A549 (cell line): Measurements from ENCODE around the gene PPFIA4. TPM values are rescaled to one million over a fixed set of nuclear protein-coding genes. Genes with fewer than 3 reads are reported as not detected.

Experiments
- ATAC-seq, 2 experiments: fragments of 200-7000 bp in 1 of 2; fragments of >200 bp in 1 of 2; cut with Nextera tagmentation in 1 of 2; cut with Tn5 transposase in 1 of 2; 3 replicates each; pipeline versions ENCODE4 v1.8.0 to v1.9.1; 2018 to 2020; ENCODE audit warnings: mild to moderate bottlenecking in 1 of 2, moderate library complexity in 1 of 2
- CTCF ChIA-PET: fragments of 300-600 bp; sonication (Branson Sonifier 250); formaldehyde crosslinking; extraction: SDS; loops from one replicate; lab custom pipeline; 2021; ENCODE audit warnings: antibody characterized with exemption, inconsistent platforms; lab: Yijun Ruan, JAX
- POLR2A ChIA-PET: fragments of 350-600 bp; formaldehyde crosslinking; extraction: SDS; loops from one replicate; lab custom pipeline; 2021; ENCODE audit warnings: antibody characterized with exemption, inconsistent platforms; lab: Yijun Ruan, JAX
- DNase-seq, 2 experiments: peaks; one replicate each; pipeline versions ENCODE4 v3.0.0 to v3.0.0-alpha.2; 2011 to 2016; ENCODE audit warnings: low read depth in 1 of 2, low spot score in 1 of 2
- FAIRE-seq: peaks from 2 replicates; lab custom pipeline; 2011; peaks lifted over from hg19 to GRCh38; lab: Jason Lieb, UNC
- H3K27ac ChIP-seq, 2 experiments: fragments of >200 bp; sonication (Bioruptor Twin); formaldehyde crosslinking; 3 replicates each; pipeline ENCODE4 v1.5.1; 2016 to 2017
- H3K4me1 ChIP-seq: fragments of >200 bp; sonication (Bioruptor Twin); formaldehyde crosslinking; 3 replicates; pipeline ENCODE4 v1.6.1; 2016
- H3K4me2 ChIP-seq: fragments of >200 bp; sonication (Bioruptor Twin); formaldehyde crosslinking; 3 replicates; pipeline ENCODE4 v1.6.1; 2016
- H3K4me3 ChIP-seq: fragments of >200 bp; sonication (Bioruptor Twin); formaldehyde crosslinking; 3 replicates; pipeline ENCODE4 v1.5.1; 2016
- H3K9me3 ChIP-seq: fragments of >200 bp; sonication (Bioruptor Twin); formaldehyde crosslinking; 3 replicates; pipeline ENCODE4 v1.6.1; 2016
- CEBPB ChIP-seq, 2 experiments: fragments of >200 bp in 1 of 2; sonication (Bioruptor Twin) in 1 of 2; formaldehyde crosslinking in 1 of 2; IDR thresholded peaks; 2 replicates each; pipeline ENCODE4 v1.6.1; 2012 to 2016
- CHD2 ChIP-seq: fragments of 150-350 bp; IDR thresholded peaks from 2 replicates; pipeline ENCODE4 v1.6.1; 2014; ENCODE audit warnings: low read length; ENCODE audit not compliant: partially characterized antibody
- CHD4 ChIP-seq: fragments of 200-600 bp; sonication (generic); IDR thresholded peaks from 2 replicates; pipeline ENCODE4 v1.6.1; 2016; ENCODE audit warnings: antibody characterized with exemption, mild to moderate bottlenecking, borderline replicate concordance
- CTCF ChIP-seq: fragments of >200 bp; sonication (Bioruptor Twin); formaldehyde crosslinking; IDR thresholded peaks from 3 replicates; pipeline ENCODE4 v1.5.1; 2016
- EHF ChIP-seq: fragments of 250-450 bp; sonication (Bioruptor Pico); IDR thresholded peaks from 2 replicates; pipeline ENCODE4 v1.5.0; 2020; ENCODE audit warnings: mild to moderate bottlenecking
- EHMT2 ChIP-seq: fragments of 200-600 bp; sonication (generic); IDR thresholded peaks from 2 replicates; pipeline ENCODE4 v1.6.1; 2016; ENCODE audit warnings: antibody characterized with exemption, low read depth, mild to moderate bottlenecking, moderate library complexity
- FOSB ChIP-seq: fragments of 250-450 bp; sonication (Bioruptor Pico); IDR thresholded peaks from 2 replicates; pipeline ENCODE4 v1.5.0; 2020; ENCODE audit warnings: mild to moderate bottlenecking, moderate library complexity
- FOSL2 ChIP-seq, 2 experiments: fragments of 450-650 bp in 1 of 2; fragments of >200 bp in 1 of 2; sonication (Bioruptor Twin) in 1 of 2; formaldehyde crosslinking; IDR thresholded peaks; 2 replicates each; pipeline versions ENCODE4 v1.5.0 to v1.6.1; 2016 to 2020; ENCODE audit warnings: mild to moderate bottlenecking in 1 of 2, moderate library complexity in 1 of 2
- FOXS1 ChIP-seq: fragments of 250-450 bp; sonication (Bioruptor Pico); IDR thresholded peaks from 2 replicates; pipeline ENCODE4 v1.5.0; 2020; ENCODE audit warnings: mild to moderate bottlenecking, moderate library complexity
- HDAC2 ChIP-seq: fragments of 200-600 bp; sonication (generic); IDR thresholded peaks from 2 replicates; pipeline ENCODE4 v1.6.1; 2016
- HEYL ChIP-seq: fragments of 250-450 bp; sonication (Bioruptor Pico); IDR thresholded peaks from 2 replicates; pipeline ENCODE4 v1.8.0; 2021; ENCODE audit warnings: mild to moderate bottlenecking, moderate library complexity
- HMGXB4 ChIP-seq: fragments of 250-450 bp; sonication (Bioruptor Pico); IDR thresholded peaks from 2 replicates; pipeline ENCODE4 v1.5.0; 2021; ENCODE audit warnings: mild to moderate bottlenecking, moderate library complexity, borderline replicate concordance
- HOXB13 ChIP-seq: fragments of 250-450 bp; sonication (Bioruptor Pico); IDR thresholded peaks from 2 replicates; pipeline ENCODE4 v1.5.0; 2020; ENCODE audit warnings: low read depth, mild to moderate bottlenecking, moderate library complexity
- MAX ChIP-seq: IDR thresholded peaks from 2 replicates; pipeline ENCODE4 v1.6.1; 2012
- MAZ ChIP-seq: fragments of 150-350 bp; IDR thresholded peaks from 2 replicates; pipeline ENCODE4 v1.6.1; 2014; ENCODE audit warnings: antibody characterized with exemption, low read depth, low read length, borderline replicate concordance
- NPAS2 ChIP-seq: fragments of 250-450 bp; sonication (Bioruptor Pico); IDR thresholded peaks from 2 replicates; pipeline ENCODE4 v1.8.0; 2022; ENCODE audit warnings: mild to moderate bottlenecking, moderate library complexity, borderline replicate concordance
- POLR2A ChIP-seq: IDR thresholded peaks from 2 replicates; pipeline ENCODE4 v1.6.1; 2012; ENCODE audit warnings: mild to moderate bottlenecking, low read length
- SMC3 ChIP-seq: fragments of >200 bp; sonication (Bioruptor Twin); formaldehyde crosslinking; IDR thresholded peaks from 3 replicates; pipeline ENCODE4 v1.6.1; 2018; ENCODE audit warnings: inconsistent platforms
- SREBF2 ChIP-seq: fragments of 450-650 bp; IDR thresholded peaks from 2 replicates; pipeline ENCODE4 v1.6.1; 2014; ENCODE audit warnings: mild to moderate bottlenecking, moderate library complexity
- USF2 ChIP-seq: fragments of 450-650 bp; IDR thresholded peaks from 2 replicates; pipeline ENCODE4 v1.6.1; 2014; ENCODE audit warnings: antibody characterized with exemption
- WGBS: methylation state at CpG from one replicate; pipeline ENCODE4 v1.1.6; 2017; ENCODE audit errors: missing lambda C conversion rate; 5-methylcytosine and 5-hydroxymethylcytosine counted together
- polyA plus RNA-seq, 4 experiments: library from polyadenylated mRNA; depleted of rRNA in 3 of 4; stranded (reverse); fragments of >200 nt; fragmentation: RNase III in 1 of 4; extraction: RNeasy Plus Mini Kit Qiagen cat#74134 plus additional on column Dnase treatment in 1 of 4; gene quantifications; 2 replicates in 3 of 4; 3 replicates in 1 of 4; pipeline ENCODE4 v1.2.3, GENCODE V29; 2011 to 2017

PPFIA4 gene
- polyA plus RNA-seq, 2 of the 4 experiments (the other 2 are of a cell fraction): 0.47 to 0.63 TPM

GRCh38 chr1:203091199-203091477 lies 64.8 kb downstream of the PPFIA4 start:
- FAIRE-seq: no peak
- WGBS: 57% methylated on average over 4 of the region's 4 CpGs

GRCh38 chr1:203091761-203092330 lies 65.6 kb downstream of the PPFIA4 start:
- H3K9me3 ChIP-seq: peaks cover 18% of the 10 kb centered on the region
- DNase-seq (no peak), FAIRE-seq (no peak), ATAC-seq (no peak)
- WGBS: 47% methylated on average over 6 of the region's 6 CpGs
- no peak overlapping the region for H3K27ac ChIP-seq
- H3K4me1 ChIP-seq: no peaks in the 10 kb centered on the region
- TF ChIP-seq CEBPB (IDR thresholded peaks at IDR 0.05): no peak
- TF ChIP-seq MAZ: no peak
- TF ChIP-seq CTCF: no peak
- TF ChIP-seq FOSB (CRISPR knock-in tag): no peak
- TF ChIP-seq EHF (CRISPR knock-in tag): no peak
- no peak for TF ChIP-seq SREBF2
- no peak for TF ChIP-seq HOXB13 (CRISPR knock-in tag)
- ChIA-PET POLR2A (no interaction called here), CTCF (interaction anchor here (0.6 to 2.1 kb wide), 5 partner anchors 14 to 84 kb away, joined by 4 to 7 read pairs (median 4); partner anchors contain the start of gene MYBPH)
- no peak overlapping the region for H3K4me3 ChIP-seq
- no peak overlapping the region for H3K4me2 ChIP-seq

More at GRCh38 chr1:203091199-203091477, 64.8 kb downstream of the PPFIA4 start:
- H3K4me1 ChIP-seq: no peaks in the 10 kb centered on the region
- ATAC-seq (0 out of 6 replicates have a peak, but pooled peaks of 1 of the 2 experiments have one; percentile 21), DNase-seq (no peak)
- H3K4me2 ChIP-seq: no peak overlapping the region
- peaks cover 18% of the 10 kb centered on the region for H3K9me3 ChIP-seq
- TF ChIP-seq HMGXB4 (CRISPR knock-in tag) (no peak), FOXS1 (no peak), POLR2A (no peak), HEYL (CRISPR knock-in tag) (no peak), USF2 (no peak), NPAS2 (CRISPR knock-in tag) (no peak), HDAC2 (no peak), EHMT2 (no peak), CHD4 (no peak), CHD2 (no peak), MAX (no peak)
- no peak overlapping the region for H3K4me3 ChIP-seq
- POLR2A ChIA-PET: no interaction called here
- CTCF ChIA-PET: interaction anchor here (0.8 to 2.1 kb wide), 3 partner anchors 13 to 52 kb away, joined by 4 to 7 read pairs (median 7); no protein-coding TSS in a partner anchor
- no peak overlapping the region for H3K27ac ChIP-seq

GRCh38 chr1:203093754-203094410 lies 67.6 kb downstream of the PPFIA4 start:
- H3K4me3 ChIP-seq: no peak overlapping the region
- DNase-seq (no peak), ATAC-seq (no peak), FAIRE-seq (no peak)
- no peak overlapping the region for H3K4me2 ChIP-seq
- CTCF ChIA-PET: interaction anchor here (0.6 kb wide), 1 partner anchor 92 kb away, joined by 3 read pairs; the partner anchor contains the start of gene CHI3L1
- H3K27ac ChIP-seq: no peak overlapping the region
- no peaks in the 10 kb centered on the region for H3K4me1 ChIP-seq
- peaks cover 18% of the 10 kb centered on the region for H3K9me3 ChIP-seq
- no peak for TF ChIP-seq FOSL2 (IDR thresholded peaks at IDR 0.05)
- TF ChIP-seq FOSL2 (CRISPR knock-in tag; IDR thresholded peaks at IDR 0.05): peak; percentile 52; the same call in 1 of the 2 replicates
- no peak for TF ChIP-seq SMC3
- POLR2A ChIA-PET: no interaction called here
- WGBS: 0% methylated on average over 1 of the region's 1 CpG
